ENCODE measurements around the gene USP12. TPM values are rescaled to one million over a fixed set of nuclear protein-coding genes. Genes with fewer than 3 reads are reported as not detected.

USP12 gene
- total and polyA plus RNA-seq, 2 experiments from 2014 or later = 18.4 to 39.3 TPM

DNA sequence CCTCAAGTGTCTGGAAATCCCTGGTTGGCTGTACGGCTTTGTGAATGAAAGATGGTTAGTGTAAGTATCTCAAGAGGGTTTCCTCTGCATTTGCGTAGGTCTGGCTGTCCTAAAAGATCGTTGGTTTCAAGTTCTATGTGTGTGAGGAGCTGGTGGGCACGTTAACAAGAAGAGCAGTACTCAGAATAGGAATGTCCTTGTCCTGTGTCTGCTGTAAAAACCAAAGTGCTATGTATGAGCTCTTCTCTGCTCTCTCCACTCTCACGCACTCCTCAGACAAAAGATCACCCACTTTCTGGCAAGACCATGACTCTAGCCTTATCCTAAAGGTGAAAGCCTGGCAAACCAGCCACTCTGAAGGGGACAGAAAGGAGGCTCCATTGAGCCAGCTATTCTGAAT is 39.1 kb downstream of the USP12 start:
- Histone ChIP-seq H3K4me3 (no peak overlapping the region), H3K36me3 (ENCODE audit: insufficient read depth) (no peaks in the 10 kb centered on the region), H3K79me2 (replicated peaks; ENCODE audit: insufficient read depth) (peaks cover 98% of the 10 kb centered on the region), H3K27ac (ENCODE audit: low read depth) (peak overlapping the region; percentile 88), H3K9me2 (ENCODE audit: insufficient read depth) (no peaks in the 10 kb centered on the region), H3K4me2 (peak overlapping the region; percentile 40; the same call in 1 of the 2 replicates), H3K4me1 (ENCODE audit: insufficient read depth) (peaks cover 76% of the 10 kb centered on the region), H3K27me3 (ENCODE audit: insufficient read depth) (no peaks in the 10 kb centered on the region), H2AFZ (no peak overlapping the region), H3F3A (replicated peaks; ENCODE audit: low read depth) (no peaks in the 10 kb centered on the region), H4K20me1 (replicated peaks; ENCODE audit: insufficient read depth) (no peaks in the 10 kb centered on the region)
- Mint-ChIP-seq H3K27me3 (ENCODE audit: insufficient read depth, low read depth, poor library complexity) (no peaks in the 10 kb centered on the region), H3K36me3 (ENCODE audit: low read depth) (peaks cover 16% of the 10 kb centered on the region; the same call in 2 of the 3 replicates), H3K27ac (peak overlapping the region; percentile 69), H3K4me3 (no peak overlapping the region; the same call in 2 of the 3 replicates), H3K9me3 (peaks cover 6% of the 10 kb centered on the region; the same call in 1 of the 3 replicates), H3K4me1 (peaks cover 57% of the 10 kb centered on the region)
- no peak for DNase-seq (ENCODE audit: low spot score)
- no peak for ATAC-seq
- TF ChIP-seq ETS1 (IDR thresholded peaks at IDR 0.05) (no peak), EZH2 (IDR thresholded peaks at IDR 0.05; ENCODE audit: low read depth, unreplicated experiment) (no peak), NANOG (IDR thresholded peaks at IDR 0.05; ENCODE audit: borderline replicate concordance) (no peak), REST (IDR thresholded peaks at IDR 0.05; ENCODE audit: unreplicated experiment) (no peak), CREB1 (CRISPR knock-in tag; IDR thresholded peaks at IDR 0.05; ENCODE audit: low read depth) (no peak), ZNF114 (CRISPR knock-in tag; IDR thresholded peaks at IDR 0.05) (no peak), JUNB (IDR thresholded peaks at IDR 0.05; ENCODE audit: unreplicated experiment) (no peak)
- TF ChIP-seq, protein P1, sequence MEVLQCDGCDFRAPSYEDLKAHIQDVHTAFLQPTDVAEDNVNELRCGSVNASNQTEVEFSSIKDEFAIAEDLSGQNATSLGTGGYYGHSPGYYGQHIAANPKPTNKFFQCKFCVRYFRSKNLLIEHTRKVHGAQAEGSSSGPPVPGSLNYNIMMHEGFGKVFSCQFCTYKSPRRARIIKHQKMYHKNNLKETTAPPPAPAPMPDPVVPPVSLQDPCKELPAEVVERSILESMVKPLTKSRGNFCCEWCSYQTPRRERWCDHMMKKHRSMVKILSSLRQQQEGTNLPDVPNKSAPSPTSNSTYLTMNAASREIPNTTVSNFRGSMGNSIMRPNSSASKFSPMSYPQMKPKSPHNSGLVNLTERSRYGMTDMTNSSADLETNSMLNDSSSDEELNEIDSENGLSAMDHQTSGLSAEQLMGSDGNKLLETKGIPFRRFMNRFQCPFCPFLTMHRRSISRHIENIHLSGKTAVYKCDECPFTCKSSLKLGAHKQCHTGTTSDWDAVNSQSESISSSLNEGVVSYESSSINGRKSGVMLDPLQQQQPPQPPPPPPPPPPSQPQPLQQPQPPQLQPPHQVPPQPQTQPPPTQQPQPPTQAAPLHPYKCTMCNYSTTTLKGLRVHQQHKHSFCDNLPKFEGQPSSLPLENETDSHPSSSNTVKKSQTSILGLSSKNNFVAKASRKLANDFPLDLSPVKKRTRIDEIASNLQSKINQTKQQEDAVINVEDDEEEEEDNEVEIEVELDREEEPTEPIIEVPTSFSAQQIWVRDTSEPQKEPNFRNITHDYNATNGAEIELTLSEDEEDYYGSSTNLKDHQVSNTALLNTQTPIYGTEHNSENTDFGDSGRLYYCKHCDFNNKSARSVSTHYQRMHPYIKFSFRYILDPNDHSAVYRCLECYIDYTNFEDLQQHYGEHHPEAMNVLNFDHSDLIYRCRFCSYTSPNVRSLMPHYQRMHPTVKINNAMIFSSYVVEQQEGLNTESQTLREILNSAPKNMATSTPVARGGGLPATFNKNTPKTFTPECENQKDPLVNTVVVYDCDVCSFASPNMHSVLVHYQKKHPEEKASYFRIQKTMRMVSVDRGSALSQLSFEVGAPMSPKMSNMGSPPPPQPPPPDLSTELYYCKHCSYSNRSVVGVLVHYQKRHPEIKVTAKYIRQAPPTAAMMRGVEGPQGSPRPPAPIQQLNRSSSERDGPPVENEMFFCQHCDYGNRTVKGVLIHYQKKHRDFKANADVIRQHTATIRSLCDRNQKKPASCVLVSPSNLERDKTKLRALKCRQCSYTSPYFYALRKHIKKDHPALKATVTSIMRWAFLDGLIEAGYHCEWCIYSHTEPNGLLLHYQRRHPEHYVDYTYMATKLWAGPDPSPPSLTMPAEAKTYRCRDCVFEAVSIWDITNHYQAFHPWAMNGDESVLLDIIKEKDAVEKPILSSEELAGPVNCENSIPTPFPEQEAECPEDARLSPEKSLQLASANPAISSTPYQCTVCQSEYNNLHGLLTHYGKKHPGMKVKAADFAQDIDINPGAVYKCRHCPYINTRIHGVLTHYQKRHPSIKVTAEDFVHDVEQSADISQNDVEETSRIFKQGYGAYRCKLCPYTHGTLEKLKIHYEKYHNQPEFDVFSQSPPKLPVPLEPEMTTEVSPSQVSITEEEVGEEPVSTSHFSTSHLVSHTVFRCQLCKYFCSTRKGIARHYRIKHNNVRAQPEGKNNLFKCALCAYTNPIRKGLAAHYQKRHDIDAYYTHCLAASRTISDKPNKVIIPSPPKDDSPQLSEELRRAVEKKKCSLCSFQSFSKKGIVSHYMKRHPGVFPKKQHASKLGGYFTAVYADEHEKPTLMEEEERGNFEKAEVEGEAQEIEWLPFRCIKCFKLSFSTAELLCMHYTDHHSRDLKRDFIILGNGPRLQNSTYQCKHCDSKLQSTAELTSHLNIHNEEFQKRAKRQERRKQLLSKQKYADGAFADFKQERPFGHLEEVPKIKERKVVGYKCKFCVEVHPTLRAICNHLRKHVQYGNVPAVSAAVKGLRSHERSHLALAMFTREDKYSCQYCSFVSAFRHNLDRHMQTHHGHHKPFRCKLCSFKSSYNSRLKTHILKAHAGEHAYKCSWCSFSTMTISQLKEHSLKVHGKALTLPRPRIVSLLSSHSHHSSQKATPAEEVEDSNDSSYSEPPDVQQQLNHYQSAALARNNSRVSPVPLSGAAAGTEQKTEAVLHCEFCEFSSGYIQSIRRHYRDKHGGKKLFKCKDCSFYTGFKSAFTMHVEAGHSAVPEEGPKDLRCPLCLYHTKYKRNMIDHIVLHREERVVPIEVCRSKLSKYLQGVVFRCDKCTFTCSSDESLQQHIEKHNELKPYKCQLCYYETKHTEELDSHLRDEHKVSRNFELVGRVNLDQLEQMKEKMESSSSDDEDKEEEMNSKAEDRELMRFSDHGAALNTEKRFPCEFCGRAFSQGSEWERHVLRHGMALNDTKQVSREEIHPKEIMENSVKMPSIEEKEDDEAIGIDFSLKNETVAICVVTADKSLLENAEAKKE (CRISPR knock-in tag; IDR thresholded peaks at IDR 0.05) = no peak
- TF ChIP-seq, protein P2, sequence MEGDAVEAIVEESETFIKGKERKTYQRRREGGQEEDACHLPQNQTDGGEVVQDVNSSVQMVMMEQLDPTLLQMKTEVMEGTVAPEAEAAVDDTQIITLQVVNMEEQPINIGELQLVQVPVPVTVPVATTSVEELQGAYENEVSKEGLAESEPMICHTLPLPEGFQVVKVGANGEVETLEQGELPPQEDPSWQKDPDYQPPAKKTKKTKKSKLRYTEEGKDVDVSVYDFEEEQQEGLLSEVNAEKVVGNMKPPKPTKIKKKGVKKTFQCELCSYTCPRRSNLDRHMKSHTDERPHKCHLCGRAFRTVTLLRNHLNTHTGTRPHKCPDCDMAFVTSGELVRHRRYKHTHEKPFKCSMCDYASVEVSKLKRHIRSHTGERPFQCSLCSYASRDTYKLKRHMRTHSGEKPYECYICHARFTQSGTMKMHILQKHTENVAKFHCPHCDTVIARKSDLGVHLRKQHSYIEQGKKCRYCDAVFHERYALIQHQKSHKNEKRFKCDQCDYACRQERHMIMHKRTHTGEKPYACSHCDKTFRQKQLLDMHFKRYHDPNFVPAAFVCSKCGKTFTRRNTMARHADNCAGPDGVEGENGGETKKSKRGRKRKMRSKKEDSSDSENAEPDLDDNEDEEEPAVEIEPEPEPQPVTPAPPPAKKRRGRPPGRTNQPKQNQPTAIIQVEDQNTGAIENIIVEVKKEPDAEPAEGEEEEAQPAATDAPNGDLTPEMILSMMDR (conservative IDR thresholded peaks at IDR 0.05; ENCODE audit: low read depth in 2 of 2) = no peak

All from GM23338 (cell line).